Lower lobe of right lung (tissue), 2 donors: Measurements from ENCODE around the gene ZCCHC17. TPM values are rescaled to one million over a fixed set of nuclear protein-coding genes. Genes with fewer than 3 reads are reported as not detected.

Source experiments
- ATAC-seq, 2 donors: fragments of 200-7000 bp; cut with Tn5 transposase; one replicate each; pipeline ENCODE4 v1.9.1; 2020 to 2022; ENCODE audit warnings: mild to moderate bottlenecking in 2 of 2, moderate library complexity in 2 of 2
- DNase-seq: peaks from one replicate; pipeline ENCODE4 v3.0.0-alpha.2; 2020
- H3K27ac ChIP-seq: fragments of 200-600 bp; one replicate; pipeline ENCODE4 v1.8.0; 2022
- H3K27me3 ChIP-seq: fragments of 200-600 bp; one replicate; pipeline ENCODE4 v1.8.0; 2022; ENCODE audit warnings: low read depth
- H3K36me3 ChIP-seq: fragments of 200-600 bp; one replicate; pipeline ENCODE4 v1.8.0; 2022; ENCODE audit warnings: mild to moderate bottlenecking
- H3K4me1 ChIP-seq: fragments of 200-600 bp; one replicate; pipeline ENCODE4 v1.8.0; 2022
- H3K4me3 ChIP-seq: fragments of 200-600 bp; one replicate; pipeline ENCODE4 v1.8.0; 2022; ENCODE audit warnings: mild to moderate bottlenecking
- H3K9me3 ChIP-seq: fragments of 200-600 bp; one replicate; pipeline ENCODE4 v1.8.0; 2022
- intact Hi-C: fragments of 100-400 bp; cut with DNase I; formaldehyde crosslinking; loops from one replicate; pipeline ENCODE4 v1.11.0; 2022
- total RNA-seq: library from RNA; stranded (reverse); fragmentation: NEBNext Ultra II Directional; extraction: Animal tissue kit (Norgen Biotek cat#: 25700); gene quantifications from one replicate; pipeline ENCODE4 v1.2.1, GENCODE V29; 2021
- TF ChIP-seq, protein P1 (sequence below): fragments of 200-600 bp; IDR thresholded peaks from one replicate; pipeline ENCODE4 v1.8.0; 2022; ENCODE audit warnings: antibody characterized with exemption, mild to moderate bottlenecking
- donor health status: DM: no; HTN: yes; CAD: no; lungs with severe emphysema.

ZCCHC17 gene
- total RNA-seq, 1 donor from 2014 or later, result 22.5 TPM

- TF ChIP-seq, protein P1, sequence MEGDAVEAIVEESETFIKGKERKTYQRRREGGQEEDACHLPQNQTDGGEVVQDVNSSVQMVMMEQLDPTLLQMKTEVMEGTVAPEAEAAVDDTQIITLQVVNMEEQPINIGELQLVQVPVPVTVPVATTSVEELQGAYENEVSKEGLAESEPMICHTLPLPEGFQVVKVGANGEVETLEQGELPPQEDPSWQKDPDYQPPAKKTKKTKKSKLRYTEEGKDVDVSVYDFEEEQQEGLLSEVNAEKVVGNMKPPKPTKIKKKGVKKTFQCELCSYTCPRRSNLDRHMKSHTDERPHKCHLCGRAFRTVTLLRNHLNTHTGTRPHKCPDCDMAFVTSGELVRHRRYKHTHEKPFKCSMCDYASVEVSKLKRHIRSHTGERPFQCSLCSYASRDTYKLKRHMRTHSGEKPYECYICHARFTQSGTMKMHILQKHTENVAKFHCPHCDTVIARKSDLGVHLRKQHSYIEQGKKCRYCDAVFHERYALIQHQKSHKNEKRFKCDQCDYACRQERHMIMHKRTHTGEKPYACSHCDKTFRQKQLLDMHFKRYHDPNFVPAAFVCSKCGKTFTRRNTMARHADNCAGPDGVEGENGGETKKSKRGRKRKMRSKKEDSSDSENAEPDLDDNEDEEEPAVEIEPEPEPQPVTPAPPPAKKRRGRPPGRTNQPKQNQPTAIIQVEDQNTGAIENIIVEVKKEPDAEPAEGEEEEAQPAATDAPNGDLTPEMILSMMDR, result no peak
- no peak overlapping the region for H3K27ac ChIP-seq
- DNase-seq, result no peak
- no peak for ATAC-seq
- intact Hi-C loops, result no loop called here
- no peaks in the 10 kb centered on the region for H3K4me1 ChIP-seq
- no peaks in the 10 kb centered on the region for H3K36me3 ChIP-seq
- no peaks in the 10 kb centered on the region for H3K9me3 ChIP-seq
- no peak overlapping the region for H3K4me3 ChIP-seq
- H3K27me3 ChIP-seq, result no peaks in the 10 kb centered on the region
These were observed 104.4 kb downstream of the ZCCHC17 start for GRCh38 chr1:31401241-31401640.

- peaks cover 9% of the 10 kb centered on the region for H3K27me3 ChIP-seq
- DNase-seq (no peak), ATAC-seq (no peak)
- no peak overlapping the region for H3K27ac ChIP-seq
- TF ChIP-seq, protein P1, result no peak
- no peak overlapping the region for H3K4me3 ChIP-seq
- intact Hi-C loops, result no loop called here
- no peaks in the 10 kb centered on the region for H3K9me3 ChIP-seq
- no peaks in the 10 kb centered on the region for H3K4me1 ChIP-seq
- H3K36me3 ChIP-seq, result no peaks in the 10 kb centered on the region
These were observed 108.9 kb downstream of the ZCCHC17 start for GRCh38 chr1:31405578-31406245.

- no peak for ATAC-seq
- DNase-seq, result no peak
- H3K27me3 ChIP-seq, result peaks cover 17% of the 10 kb centered on the region
- intact Hi-C loops, result no loop called here
- TF ChIP-seq, protein P1, result no peak
- H3K9me3 ChIP-seq, result no peaks in the 10 kb centered on the region
- no peak overlapping the region for H3K27ac ChIP-seq
- no peak overlapping the region for H3K4me3 ChIP-seq
- no peaks in the 10 kb centered on the region for H3K36me3 ChIP-seq
- H3K4me1 ChIP-seq, result no peaks in the 10 kb centered on the region
These were observed 110.3 kb downstream of the ZCCHC17 start for GRCh38 chr1:31407029-31407626.

DNA sequence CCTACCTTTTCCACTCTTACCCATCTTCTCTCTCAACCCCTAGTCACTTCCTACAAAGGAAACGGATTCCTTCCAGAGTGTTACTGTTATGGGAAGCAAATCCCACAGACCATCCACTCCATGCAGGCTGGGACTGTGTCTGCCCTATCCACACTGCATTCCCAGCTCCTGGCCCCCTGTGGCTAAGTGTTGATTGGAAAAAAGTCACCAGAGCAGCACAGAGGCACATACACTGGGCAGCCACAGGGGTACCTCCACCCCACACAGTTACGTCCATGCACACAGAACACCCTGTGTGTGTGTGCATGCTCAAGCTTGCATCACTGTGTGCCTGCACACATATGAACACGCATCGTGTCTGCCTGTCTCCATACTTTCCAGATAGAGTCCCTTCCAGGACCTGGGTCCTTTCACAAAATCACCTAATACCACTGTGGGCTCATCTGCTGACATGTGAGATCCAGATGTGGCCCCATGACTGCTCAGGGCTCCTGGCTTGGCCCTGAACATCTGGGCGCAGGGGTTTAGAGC lies 112.0 kb downstream of the ZCCHC17 start:
- ATAC-seq (no peak), DNase-seq (no peak)
- Histone ChIP-seq H3K4me1 (peaks cover 7% of the 10 kb centered on the region), H3K27ac (no peak overlapping the region), H3K27me3 (peaks cover 25% of the 10 kb centered on the region), H3K36me3 (no peaks in the 10 kb centered on the region), H3K4me3 (no peak overlapping the region), H3K9me3 (no peaks in the 10 kb centered on the region)
- TF ChIP-seq, protein P1, result no peak
- intact Hi-C loops, result no loop called here

DNA sequence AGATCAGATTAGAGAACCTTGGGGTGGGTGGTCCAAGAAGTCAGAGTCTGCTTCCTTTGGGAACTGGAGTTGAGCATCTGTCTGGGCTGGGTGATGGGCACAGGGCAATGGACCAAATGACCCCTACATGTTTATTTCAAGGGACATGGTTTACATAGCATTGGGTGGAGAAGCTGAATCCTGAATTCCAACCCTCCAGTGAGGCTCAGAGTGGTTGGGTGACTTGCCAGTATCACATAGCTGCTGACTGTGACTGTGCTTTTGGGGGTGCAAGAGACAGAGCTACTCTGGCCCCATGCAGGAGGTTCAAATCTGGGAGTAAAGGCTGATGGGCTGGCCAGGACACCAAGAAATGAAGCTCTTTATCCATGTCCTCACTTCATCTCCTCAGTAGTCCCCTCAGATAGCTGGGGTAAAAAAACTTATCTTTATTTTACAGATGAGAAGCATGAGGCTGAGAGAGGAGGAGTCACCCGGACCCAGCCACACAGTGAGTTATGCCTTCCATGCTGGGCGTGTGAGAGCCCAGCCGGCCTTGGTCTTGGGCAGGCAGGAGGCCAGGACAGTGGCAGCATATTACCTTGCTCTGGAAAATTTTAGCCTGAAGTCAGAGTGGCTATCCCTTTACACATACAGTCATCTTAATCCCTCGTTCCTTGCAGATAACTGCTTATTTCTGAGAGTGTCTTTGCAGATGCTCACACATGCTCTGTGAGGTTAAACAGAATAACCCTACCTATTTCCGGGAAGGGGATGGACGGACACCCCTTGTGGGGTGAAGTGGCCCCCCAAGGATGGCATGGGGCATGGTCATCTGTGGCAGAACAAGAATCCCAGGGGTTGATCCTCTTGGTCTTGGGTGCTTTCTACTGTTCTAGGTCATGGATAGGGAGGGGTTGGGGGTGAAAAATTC lies 113.4 kb downstream of the ZCCHC17 start:
- no peak for ATAC-seq
- no peak for DNase-seq
- intact Hi-C loops, result no loop called here
- Histone ChIP-seq H3K9me3 (no peaks in the 10 kb centered on the region), H3K4me3 (no peak overlapping the region), H3K27me3 (peaks cover 25% of the 10 kb centered on the region), H3K27ac (no peak overlapping the region), H3K4me1 (peaks cover 7% of the 10 kb centered on the region), H3K36me3 (no peaks in the 10 kb centered on the region)
- TF ChIP-seq, protein P1, result no peak
